DND-41 (cell line): ENCODE results near the gene XYLT1.

Experiments used
- ATAC-seq: fragments of 200-7000 bp; cut with Tn5 transposase; 3 replicates; pipeline ENCODE4 v1.9.1; 2021; ENCODE audit warnings: low read depth; ENCODE audit not compliant: insufficient read depth
- DNase-seq: peaks from one replicate; pipeline ENCODE4 v3.0.0-alpha.2; 2020
- H2AFZ ChIP-seq: 2 replicates; pipeline ENCODE4 v1.6.0; 2012; ENCODE audit warnings: low read depth, low read length
- H3K27ac ChIP-seq: 2 replicates; pipeline ENCODE4 v1.5.1; 2012; ENCODE audit warnings: low read length, inconsistent platforms
- H3K27me3 ChIP-seq: fragments of 200-600 bp; sonication (generic); 2 replicates; pipeline ENCODE4 v1.6.0; 2012; ENCODE audit warnings: low read length, mild to moderate bottlenecking, inconsistent platforms; ENCODE audit not compliant: insufficient read depth, poor library complexity
- H3K36me3 ChIP-seq: 2 replicates; pipeline ENCODE4 v1.5.1; 2012; ENCODE audit warnings: low read length, inconsistent platforms; ENCODE audit not compliant: insufficient read depth
- H3K4me1 ChIP-seq: 2 replicates; pipeline ENCODE4 v1.5.1; 2012; ENCODE audit warnings: mild to moderate bottlenecking, low read length; ENCODE audit not compliant: insufficient read depth
- H3K4me2 ChIP-seq: 2 replicates; pipeline ENCODE4 v1.6.0; 2012; ENCODE audit warnings: mild to moderate bottlenecking, moderate library complexity, low read length, inconsistent platforms; ENCODE audit not compliant: insufficient read depth
- H3K4me3 ChIP-seq, 2 experiments: fragments of 200-600 bp in 1 of 2; shearing (Covaris generic) in 1 of 2; 2 replicates each; pipeline ENCODE4 v1.5.1; 2012 to 2016; ENCODE audit warnings: inconsistent platforms in 2 of 2, low read length in 2 of 2, mild to moderate bottlenecking in 2 of 2, low read depth in 1 of 2, moderate library complexity in 1 of 2
- H3K79me2 ChIP-seq: 2 replicates; pipeline ENCODE4 v1.6.0; 2012; ENCODE audit warnings: low read length, inconsistent platforms; ENCODE audit not compliant: insufficient read depth
- H3K9ac ChIP-seq: 2 replicates; pipeline ENCODE4 v1.6.0; 2012; ENCODE audit warnings: low read depth, mild to moderate bottlenecking, inconsistent platforms, low read length, moderate library complexity
- H3K9me3 ChIP-seq: 2 replicates; pipeline ENCODE4 v1.5.1; 2012; ENCODE audit warnings: low read length, moderate library complexity, mild to moderate bottlenecking, inconsistent platforms; ENCODE audit not compliant: insufficient read depth, severe bottlenecking
- H4K20me1 ChIP-seq: 2 replicates; pipeline ENCODE4 v1.6.0; 2012; ENCODE audit warnings: low read length; ENCODE audit not compliant: insufficient read depth
- EZH2 ChIP-seq: IDR thresholded peaks from 3 replicates; pipeline ENCODE4 v1.6.1; 2012; ENCODE audit warnings: borderline replicate concordance, low read depth, mild to moderate bottlenecking, moderate library complexity, low read length, inconsistent platforms; ENCODE audit not compliant: severe bottlenecking
- TF ChIP-seq, protein P1 (sequence below): IDR thresholded peaks from 2 replicates; pipeline ENCODE4 v1.5.1; 2012; ENCODE audit warnings: borderline replicate concordance, low read length, moderate library complexity, mild to moderate bottlenecking; ENCODE audit not compliant: poor library complexity, severe bottlenecking; ENCODE audit errors: extremely low read depth

The XYLT1 gene

DNA sequence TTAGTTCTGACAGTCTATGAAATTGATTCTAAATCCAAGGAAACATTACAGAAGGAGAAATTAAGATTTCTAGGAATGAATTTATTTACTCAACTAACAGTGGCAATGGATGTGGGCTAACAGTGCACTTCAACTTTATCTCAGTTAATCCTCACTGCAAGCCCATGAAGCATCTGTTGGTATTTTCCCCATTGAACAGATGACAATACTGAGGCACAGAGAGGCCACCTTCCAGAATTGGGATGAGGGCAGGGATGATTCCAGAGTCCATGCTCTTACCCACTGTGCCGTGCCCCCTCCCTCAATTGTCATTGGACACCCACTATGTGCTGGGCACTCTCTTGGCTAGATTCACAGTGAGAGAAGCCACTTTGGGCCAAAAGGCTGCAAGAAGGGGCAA, 89.0 kb downstream of the XYLT1 start:
- H3K4me1 ChIP-seq: no peaks in the 10 kb centered on the region

DNA sequence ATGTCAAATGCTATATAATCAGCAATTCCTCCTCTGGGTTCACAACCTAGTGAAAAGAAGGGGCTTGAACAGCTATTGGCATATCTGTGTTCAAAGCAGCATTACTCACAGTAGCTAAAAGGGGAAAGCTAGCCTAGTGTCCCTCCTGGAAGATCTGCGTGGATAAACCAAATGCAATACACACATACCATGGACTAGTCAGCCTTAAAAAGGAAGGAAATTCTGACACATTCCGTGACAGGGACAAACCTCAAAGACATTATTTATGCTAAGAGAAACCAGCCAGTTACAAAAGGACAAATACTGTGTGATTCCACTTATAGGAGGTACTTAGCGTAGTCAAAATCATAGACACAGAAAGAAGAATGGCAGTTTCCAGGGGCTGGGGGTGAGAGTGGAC, 90.1 kb downstream of the XYLT1 start:
- TF ChIP-seq, protein P1, sequence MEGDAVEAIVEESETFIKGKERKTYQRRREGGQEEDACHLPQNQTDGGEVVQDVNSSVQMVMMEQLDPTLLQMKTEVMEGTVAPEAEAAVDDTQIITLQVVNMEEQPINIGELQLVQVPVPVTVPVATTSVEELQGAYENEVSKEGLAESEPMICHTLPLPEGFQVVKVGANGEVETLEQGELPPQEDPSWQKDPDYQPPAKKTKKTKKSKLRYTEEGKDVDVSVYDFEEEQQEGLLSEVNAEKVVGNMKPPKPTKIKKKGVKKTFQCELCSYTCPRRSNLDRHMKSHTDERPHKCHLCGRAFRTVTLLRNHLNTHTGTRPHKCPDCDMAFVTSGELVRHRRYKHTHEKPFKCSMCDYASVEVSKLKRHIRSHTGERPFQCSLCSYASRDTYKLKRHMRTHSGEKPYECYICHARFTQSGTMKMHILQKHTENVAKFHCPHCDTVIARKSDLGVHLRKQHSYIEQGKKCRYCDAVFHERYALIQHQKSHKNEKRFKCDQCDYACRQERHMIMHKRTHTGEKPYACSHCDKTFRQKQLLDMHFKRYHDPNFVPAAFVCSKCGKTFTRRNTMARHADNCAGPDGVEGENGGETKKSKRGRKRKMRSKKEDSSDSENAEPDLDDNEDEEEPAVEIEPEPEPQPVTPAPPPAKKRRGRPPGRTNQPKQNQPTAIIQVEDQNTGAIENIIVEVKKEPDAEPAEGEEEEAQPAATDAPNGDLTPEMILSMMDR: no peak
- Histone ChIP-seq H3K9me3 (no peaks in the 10 kb centered on the region), H3K4me2 (no peak overlapping the region), H4K20me1 (no peaks in the 10 kb centered on the region), H2AFZ (no peak overlapping the region), H3K27ac (no peak overlapping the region), H3K4me3 (no peak overlapping the region), H3K4me1 (no peaks in the 10 kb centered on the region), H3K27me3 (peaks cover 3% of the 10 kb centered on the region), H3K36me3 (no peaks in the 10 kb centered on the region), H3K9ac (no peak overlapping the region), H3K79me2 (no peaks in the 10 kb centered on the region)
- ATAC-seq (no peak), DNase-seq (no peak)

More for the DNA sequence above, 89.0 kb downstream of the XYLT1 start:
- no peaks in the 10 kb centered on the region for H3K79me2 ChIP-seq
- H3K27ac ChIP-seq: no peak overlapping the region
- no peak overlapping the region for H3K4me3 ChIP-seq
- no peak overlapping the region for H2AFZ ChIP-seq
- no peak overlapping the region for H3K9ac ChIP-seq
- TF ChIP-seq, protein P1: no peak
- no peak for TF ChIP-seq EZH2
- DNase-seq (no peak), ATAC-seq (no peak)
- no peaks in the 10 kb centered on the region for H3K36me3 ChIP-seq
- H3K4me2 ChIP-seq: no peak overlapping the region
- H3K27me3 ChIP-seq: peaks cover 3% of the 10 kb centered on the region
- H4K20me1 ChIP-seq: no peaks in the 10 kb centered on the region
- H3K9me3 ChIP-seq: no peaks in the 10 kb centered on the region

DNA sequence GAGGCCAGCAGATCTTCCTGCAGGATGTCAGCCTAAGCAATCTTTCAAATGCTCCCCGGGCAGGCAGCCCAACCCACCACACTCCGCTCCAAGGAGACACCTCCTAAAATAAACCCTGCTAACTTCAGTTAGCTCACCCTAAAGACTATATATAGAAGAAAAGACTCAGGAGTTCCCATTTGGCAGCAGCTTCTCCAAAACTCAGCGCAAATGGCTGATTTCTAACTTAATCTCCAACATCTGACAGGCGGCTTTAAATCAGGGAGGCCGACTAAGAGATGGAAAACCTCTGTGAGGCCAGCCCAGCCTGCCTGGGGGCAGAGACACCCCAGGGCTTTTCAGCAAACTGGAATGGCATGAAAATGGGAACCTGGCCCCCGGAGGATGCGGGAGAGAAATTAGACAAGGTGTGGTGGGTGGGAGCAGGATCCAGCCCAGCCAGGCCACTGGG, 91.6 kb downstream of the XYLT1 start:
- H4K20me1 ChIP-seq: no peaks in the 10 kb centered on the region
- no peak overlapping the region for H3K4me3 ChIP-seq
- no peaks in the 10 kb centered on the region for H3K36me3 ChIP-seq
- H3K9me3 ChIP-seq: no peaks in the 10 kb centered on the region
- H2AFZ ChIP-seq: no peak overlapping the region
- DNase-seq (no peak), ATAC-seq (no peak)
- H3K27me3 ChIP-seq: peaks cover 3% of the 10 kb centered on the region
- H3K27ac ChIP-seq: no peak overlapping the region
- H3K4me2 ChIP-seq: no peak overlapping the region
- H3K4me1 ChIP-seq: no peaks in the 10 kb centered on the region
- no peaks in the 10 kb centered on the region for H3K79me2 ChIP-seq
- TF ChIP-seq, protein P1: no peak
- TF ChIP-seq EZH2: no peak
- H3K9ac ChIP-seq: no peak overlapping the region
